Liver (tissue), 9 donors: ENCODE data around the gene RAP1GAP2. TPM values are rescaled to one million over a fixed set of nuclear protein-coding genes. Genes with fewer than 3 reads are reported as not detected.

Experiments
- DNase-seq: peaks from one replicate; pipeline ENCODE4 v3.0.0-alpha.2; 2017; ENCODE audit warnings: low spot score
- H3K27ac ChIP-seq, 2 donors: one replicate each; pipeline ENCODE4 v1.7.0; 2013; ENCODE audit warnings: inconsistent platforms in 2 of 2, low read length in 2 of 2, control low read depth in 1 of 2, low read depth in 1 of 2, mild to moderate bottlenecking in 1 of 2
- H3K27me3 ChIP-seq, 4 donors: one replicate each; pipeline versions ENCODE4 v1.6.1 to v1.7.0; 2013; ENCODE audit warnings: low read length in 3 of 4, inconsistent platforms in 1 of 4, mild to moderate bottlenecking in 1 of 4, moderate library complexity in 1 of 4; ENCODE audit not compliant: control insufficient read depth in 4 of 4, insufficient read depth in 4 of 4
- H3K36me3 ChIP-seq, 4 donors: one replicate each; pipeline versions ENCODE4 v1.6.1 to v1.7.0; 2013; ENCODE audit warnings: low read length in 3 of 4, mild to moderate bottlenecking in 3 of 4, low read depth in 1 of 4, moderate library complexity in 1 of 4; ENCODE audit not compliant: control insufficient read depth in 4 of 4, insufficient read depth in 3 of 4
- H3K4me1 ChIP-seq, 4 donors: one replicate each; pipeline versions ENCODE4 v1.6.1 to v1.7.0; 2013; ENCODE audit warnings: low read length in 3 of 4, mild to moderate bottlenecking in 3 of 4, moderate library complexity in 1 of 4; ENCODE audit not compliant: control insufficient read depth in 4 of 4, insufficient read depth in 4 of 4
- H3K4me3 ChIP-seq, 3 donors: one replicate each; pipeline versions ENCODE4 v1.6.1 to v1.7.0; 2013; ENCODE audit warnings: low read length in 3 of 3, control low read depth in 1 of 3, low read depth in 1 of 3, mild to moderate bottlenecking in 1 of 3
- H3K9ac ChIP-seq, 2 donors: one replicate each; pipeline ENCODE4 v1.7.0; 2013; ENCODE audit warnings: low read length in 2 of 2, mild to moderate bottlenecking in 2 of 2, moderate library complexity in 2 of 2, control low read depth in 1 of 2, low read depth in 1 of 2
- H3K9me3 ChIP-seq, 4 donors: one replicate each; pipeline versions ENCODE4 v1.6.1 to v1.7.0; 2013; ENCODE audit warnings: low read length in 3 of 4; ENCODE audit not compliant: control insufficient read depth in 4 of 4
- ATF3 ChIP-seq: IDR thresholded peaks from 2 replicates; pipeline ENCODE4 v1.6.1; 2016; ENCODE audit warnings: antibody characterized with exemption
- CTCF ChIP-seq: fragments of 150-350 bp; IDR thresholded peaks from 2 replicates; pipeline ENCODE4 v1.5.1; 2017; ENCODE audit warnings: improper control_type of control experiment, low read depth, low read length; ENCODE audit not compliant: missing input control
- EGR1 ChIP-seq, 2 donors: IDR thresholded peaks; 2 replicates each; pipeline ENCODE4 v1.6.1; 2016 to 2018; ENCODE audit warnings: antibody characterized with exemption in 2 of 2, low read depth in 2 of 2
- FOXA1 ChIP-seq: IDR thresholded peaks from 2 replicates; pipeline ENCODE4 v1.6.1; 2016; ENCODE audit warnings: antibody characterized with exemption
- FOXA2 ChIP-seq: IDR thresholded peaks from 2 replicates; pipeline ENCODE4 v1.6.1; 2016; ENCODE audit warnings: antibody characterized with exemption
- GABPA ChIP-seq, 2 donors: IDR thresholded peaks in 1 of 2; conservative IDR thresholded peaks in 1 of 2; 2 replicates each; pipeline ENCODE4 v1.6.1; 2016; ENCODE audit warnings: antibody characterized with exemption in 2 of 2, mild to moderate bottlenecking in 1 of 2, moderate library complexity in 1 of 2
- HNF4A ChIP-seq, 2 donors: conservative IDR thresholded peaks; 2 replicates each; pipeline ENCODE4 v1.6.1; 2016; ENCODE audit warnings: antibody characterized with exemption in 2 of 2, mild to moderate bottlenecking in 2 of 2
- HNF4G ChIP-seq: IDR thresholded peaks from 2 replicates; pipeline ENCODE4 v1.6.1; 2016; ENCODE audit warnings: antibody characterized with exemption
- JUND ChIP-seq, 2 donors: IDR thresholded peaks; 2 replicates each; pipeline ENCODE4 v1.6.1; 2016; ENCODE audit warnings: antibody characterized with exemption in 2 of 2
- MAX ChIP-seq: IDR thresholded peaks from 2 replicates; pipeline ENCODE4 v1.6.1; 2016; ENCODE audit warnings: antibody characterized with exemption
- NR2F2 ChIP-seq: IDR thresholded peaks from 2 replicates; pipeline ENCODE4 v1.6.1; 2016; ENCODE audit warnings: antibody characterized with exemption
- RAD21 ChIP-seq, 2 donors: IDR thresholded peaks; 2 replicates each; pipeline ENCODE4 v1.6.1; 2016; ENCODE audit warnings: antibody characterized with exemption in 2 of 2, mild to moderate bottlenecking in 2 of 2
- REST ChIP-seq: IDR thresholded peaks from 2 replicates; pipeline ENCODE4 v1.6.1; 2016; ENCODE audit warnings: antibody characterized with exemption, mild to moderate bottlenecking
- RXRA ChIP-seq, 2 donors: IDR thresholded peaks; 2 replicates each; pipeline ENCODE4 v1.6.1; 2017 to 2018; ENCODE audit warnings: antibody characterized with exemption in 2 of 2, mild to moderate bottlenecking in 1 of 2
- SP1 ChIP-seq: IDR thresholded peaks from 2 replicates; pipeline ENCODE4 v1.6.1; 2018; ENCODE audit warnings: antibody characterized with exemption, mild to moderate bottlenecking
- TAF1 ChIP-seq: conservative IDR thresholded peaks from 2 replicates; pipeline ENCODE4 v1.6.1; 2016; ENCODE audit warnings: antibody characterized with exemption, mild to moderate bottlenecking
- YY1 ChIP-seq: IDR thresholded peaks from 2 replicates; pipeline ENCODE4 v1.6.1; 2016; ENCODE audit warnings: antibody characterized with exemption, mild to moderate bottlenecking
- ZBTB33 ChIP-seq: IDR thresholded peaks from 2 replicates; pipeline ENCODE4 v1.6.1; 2016; ENCODE audit warnings: antibody characterized with exemption
- WGBS: extraction: QIAGEN DNeasy Blood & Tissue Kit; methylation state at CpG from one replicate; pipeline ENCODE4 v1.1.7; 2013; 5-methylcytosine and 5-hydroxymethylcytosine counted together
- polyA plus RNA-seq, 2 donors: library from polyadenylated mRNA; stranded (reverse) in 1 of 2; unstranded in 1 of 2; fragments of 200-250 nt in 1 of 2; fragments of >200 nt in 1 of 2; fragmentation: Nextera tagmentation in 1 of 2; extraction: Ambion mirVana in 1 of 2; gene quantifications; one replicate each; pipeline versions ENCODE4 v1.2.1 to v1.2.3, GENCODE V29; 2013 to 2015
- total RNA-seq, 2 donors: library from RNA; depleted of rRNA; stranded (reverse); fragments of >200 nt; gene quantifications; one replicate each; pipeline ENCODE4 v1.2.3, GENCODE V29; 2014
- donor health status: healthy.
- donor health status: healthy.
- donor health status: healthy.
- donor health status: healthy.
- donor health status: healthy.

Gene RAP1GAP2
- total and polyA plus RNA-seq, 4 donors: 0.56 to 1.7 (median 1.1) TPM

- peaks cover 0 to 9% (median 4%) of the 10 kb centered on the region in 4 donors for H3K4me1 ChIP-seq
- no peak for DNase-seq
- TF ChIP-seq RAD21 (IDR thresholded peaks at IDR 0.05): no peak
- no peak for TF ChIP-seq GABPA (IDR thresholded peaks at IDR 0.05 in 1 of 2, conservative IDR thresholded peaks at IDR 0.05 in 1 of 2)
- TF ChIP-seq SP1: no peak
- TF ChIP-seq REST: no peak
- TF ChIP-seq YY1: no peak
- TF ChIP-seq JUND (IDR thresholded peaks at IDR 0.05): no peak
- TF ChIP-seq HNF4A (conservative IDR thresholded peaks at IDR 0.05): no peak
- no peak for TF ChIP-seq NR2F2
- no peak for TF ChIP-seq ZBTB33
- TF ChIP-seq TAF1: no peak
- TF ChIP-seq RXRA (IDR thresholded peaks at IDR 0.05): no peak
- TF ChIP-seq MAX: no peak
- no peak for TF ChIP-seq EGR1 (IDR thresholded peaks at IDR 0.05; ENCODE audit: low read depth in 2 of 2)
- TF ChIP-seq HNF4G: no peak
- no peak for TF ChIP-seq FOXA1
- no peak for TF ChIP-seq CTCF
- TF ChIP-seq ATF3: no peak
- TF ChIP-seq FOXA2: no peak
- H3K27me3 ChIP-seq: peaks cover 0 to 7% (median 3%) of the 10 kb centered on the region in 4 donors
- H3K9me3 ChIP-seq: no peaks in the 10 kb centered on the region
- no peaks in the 10 kb centered on the region for H3K36me3 ChIP-seq
- no peak overlapping the region for H3K9ac ChIP-seq
- H3K27ac ChIP-seq: no peak overlapping the region
- H3K4me3 ChIP-seq: peak overlapping the region in 1 of 3 donors; percentile 50
- WGBS: 5% methylated on average over 46 of the region's 46 CpGs
Measured at GRCh38 chr17:2755891-2756724, 40.1 kb upstream of the RAP1GAP2 start.
